OCI-LY1 (cell line): ENCODE results near the gene GRIA1.

Experiments used
- H2AFZ ChIP-seq: fragments of 200-600 bp; sonication (generic), shearing (Covaris generic); 2 replicates; pipeline ENCODE4 v1.6.0; 2014; ENCODE audit warnings: antibody characterized with exemption, mild to moderate bottlenecking, low read length
- H3F3A ChIP-seq: fragments of 200-600 bp; sonication (generic), shearing (Covaris generic); 2 replicates; pipeline ENCODE4 v1.6.0; 2014; ENCODE audit warnings: mild to moderate bottlenecking, antibody characterized with exemption, low read length, moderate library complexity; ENCODE audit not compliant: insufficient read depth
- H3K27ac ChIP-seq: fragments of 200-600 bp; sonication (generic); 2 replicates; pipeline ENCODE4 v1.5.1; 2014; ENCODE audit warnings: low read length, mixed run types, mild to moderate bottlenecking, low read depth; ENCODE audit not compliant: poor library complexity, severe bottlenecking
- H3K27me3 ChIP-seq: fragments of 200-600 bp; sonication (generic); 2 replicates; pipeline ENCODE4 v1.6.0; 2014; ENCODE audit warnings: antibody characterized with exemption, mild to moderate bottlenecking, low read length, moderate library complexity; ENCODE audit not compliant: insufficient read depth
- H3K36me3 ChIP-seq: fragments of 200-600 bp; sonication (generic); 2 replicates; pipeline ENCODE4 v1.6.1; 2014; ENCODE audit warnings: mild to moderate bottlenecking, antibody characterized with exemption, low read length, moderate library complexity, mixed read lengths; ENCODE audit not compliant: insufficient read depth
- H3K4me1 ChIP-seq: fragments of 200-600 bp; sonication (generic); 2 replicates; pipeline ENCODE4 v1.5.1; 2014; ENCODE audit warnings: mild to moderate bottlenecking, low read length, moderate library complexity; ENCODE audit not compliant: insufficient read depth, severe bottlenecking
- H3K4me2 ChIP-seq: fragments of 200-600 bp; sonication (generic), shearing (Covaris generic); 2 replicates; pipeline ENCODE4 v1.6.1; 2014; ENCODE audit warnings: low read length
- H3K4me3 ChIP-seq: fragments of 200-600 bp; sonication (generic); 2 replicates; pipeline ENCODE4 v1.5.1; 2014; ENCODE audit warnings: low read length, low read depth, mild to moderate bottlenecking, mixed read lengths; ENCODE audit not compliant: poor library complexity, severe bottlenecking
- H3K79me2 ChIP-seq: fragments of 200-600 bp; shearing (Covaris generic); 2 replicates; pipeline ENCODE4 v1.6.1; 2016; ENCODE audit warnings: mixed run types, low read length, mixed read lengths; ENCODE audit not compliant: insufficient read depth
- H3K9ac ChIP-seq: fragments of 200-600 bp; sonication (generic), shearing (Covaris generic); 2 replicates; pipeline ENCODE4 v1.6.1; 2014; ENCODE audit warnings: mild to moderate bottlenecking, low read length, mixed read lengths
- H3K9me2 ChIP-seq: fragments of 200-600 bp; sonication (generic), shearing (Covaris generic); 2 replicates; pipeline ENCODE4 v1.6.1; 2014; ENCODE audit warnings: low read depth, mild to moderate bottlenecking, low read length, mixed read lengths
- H3K9me3 ChIP-seq: fragments of 200-600 bp; shearing (Covaris generic); 2 replicates; pipeline ENCODE4 v1.6.1; 2014; ENCODE audit warnings: low read length, mixed read lengths
- H4K20me1 ChIP-seq: fragments of 200-600 bp; sonication (generic), shearing (Covaris generic); 2 replicates; pipeline ENCODE4 v1.6.0; 2016; ENCODE audit warnings: mild to moderate bottlenecking, low read length; ENCODE audit not compliant: insufficient read depth
- EZH2 ChIP-seq: fragments of 200-600 bp; sonication (generic), shearing (Covaris generic); IDR thresholded peaks from 2 replicates; pipeline ENCODE4 v1.8.0; 2017; ENCODE audit warnings: borderline replicate concordance, mixed run types, mild to moderate bottlenecking, antibody characterized with exemption, low read length, moderate library complexity, mixed read lengths
- TF ChIP-seq, protein P1 (sequence below): fragments of 200-600 bp; sonication (generic), shearing (Covaris generic); IDR thresholded peaks from 2 replicates; pipeline ENCODE4 v1.5.1; 2017; ENCODE audit warnings: mild to moderate bottlenecking, antibody characterized with exemption, low read length, moderate library complexity, mixed read lengths

GRIA1 gene

GRCh38 chr5:153483482-153483881 lies 7.0 kb upstream of the GRIA1 start:
- no peaks in the 10 kb centered on the region for H3K9me3 ChIP-seq
- no peak overlapping the region for H3K9ac ChIP-seq
- no peaks in the 10 kb centered on the region for H3K79me2 ChIP-seq
- H3K27ac ChIP-seq: no peak overlapping the region
- H4K20me1 ChIP-seq: no peaks in the 10 kb centered on the region
- no peaks in the 10 kb centered on the region for H3F3A ChIP-seq
- no peak overlapping the region for H3K4me3 ChIP-seq
- TF ChIP-seq, protein P1, sequence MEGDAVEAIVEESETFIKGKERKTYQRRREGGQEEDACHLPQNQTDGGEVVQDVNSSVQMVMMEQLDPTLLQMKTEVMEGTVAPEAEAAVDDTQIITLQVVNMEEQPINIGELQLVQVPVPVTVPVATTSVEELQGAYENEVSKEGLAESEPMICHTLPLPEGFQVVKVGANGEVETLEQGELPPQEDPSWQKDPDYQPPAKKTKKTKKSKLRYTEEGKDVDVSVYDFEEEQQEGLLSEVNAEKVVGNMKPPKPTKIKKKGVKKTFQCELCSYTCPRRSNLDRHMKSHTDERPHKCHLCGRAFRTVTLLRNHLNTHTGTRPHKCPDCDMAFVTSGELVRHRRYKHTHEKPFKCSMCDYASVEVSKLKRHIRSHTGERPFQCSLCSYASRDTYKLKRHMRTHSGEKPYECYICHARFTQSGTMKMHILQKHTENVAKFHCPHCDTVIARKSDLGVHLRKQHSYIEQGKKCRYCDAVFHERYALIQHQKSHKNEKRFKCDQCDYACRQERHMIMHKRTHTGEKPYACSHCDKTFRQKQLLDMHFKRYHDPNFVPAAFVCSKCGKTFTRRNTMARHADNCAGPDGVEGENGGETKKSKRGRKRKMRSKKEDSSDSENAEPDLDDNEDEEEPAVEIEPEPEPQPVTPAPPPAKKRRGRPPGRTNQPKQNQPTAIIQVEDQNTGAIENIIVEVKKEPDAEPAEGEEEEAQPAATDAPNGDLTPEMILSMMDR: no peak
- no peak for TF ChIP-seq EZH2
- H3K9me2 ChIP-seq: no peaks in the 10 kb centered on the region
- no peak overlapping the region for H2AFZ ChIP-seq
- no peak overlapping the region for H3K4me2 ChIP-seq
- no peaks in the 10 kb centered on the region for H3K36me3 ChIP-seq
- H3K27me3 ChIP-seq: no peaks in the 10 kb centered on the region
- H3K4me1 ChIP-seq: no peaks in the 10 kb centered on the region

- no peak overlapping the region for H3K4me2 ChIP-seq
- no peaks in the 10 kb centered on the region for H3K79me2 ChIP-seq
- no peak overlapping the region for H3K4me3 ChIP-seq
- H4K20me1 ChIP-seq: no peaks in the 10 kb centered on the region
- H3K9ac ChIP-seq: no peak overlapping the region
- H3F3A ChIP-seq: no peaks in the 10 kb centered on the region
- no peaks in the 10 kb centered on the region for H3K4me1 ChIP-seq
- H3K9me3 ChIP-seq: no peaks in the 10 kb centered on the region
- H3K27ac ChIP-seq: no peak overlapping the region
- no peak overlapping the region for H2AFZ ChIP-seq
- H3K36me3 ChIP-seq: no peaks in the 10 kb centered on the region
- H3K27me3 ChIP-seq: no peaks in the 10 kb centered on the region
- no peaks in the 10 kb centered on the region for H3K9me2 ChIP-seq
- TF ChIP-seq, protein P1: no peak
- no peak for TF ChIP-seq EZH2
Observed at GRCh38 chr5:153485641-153486040, 4.8 kb upstream of the GRIA1 start.

DNA sequence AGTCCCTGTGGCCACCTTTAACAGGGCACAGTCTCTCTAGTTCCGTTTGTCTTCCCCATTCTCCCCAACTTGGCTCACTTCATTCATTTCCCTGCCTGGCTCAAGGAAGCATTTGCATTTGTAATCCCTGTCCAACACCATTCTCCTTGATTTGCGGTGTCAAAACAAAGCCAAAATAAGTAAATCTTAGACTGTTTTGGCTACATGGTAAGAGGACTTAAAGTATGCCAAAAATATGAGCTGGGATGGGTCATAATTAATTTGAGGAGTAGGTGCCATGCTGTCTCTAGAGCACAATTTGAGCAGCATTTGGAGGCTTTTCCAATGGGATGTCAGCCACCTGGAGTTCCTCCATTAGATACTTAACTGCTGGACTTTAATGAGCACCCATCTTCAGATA lies 3.7 kb upstream of the GRIA1 start:
- Histone ChIP-seq H3K4me2 (no peak overlapping the region), H3K27ac (no peak overlapping the region), H3F3A (no peaks in the 10 kb centered on the region), H3K4me1 (no peaks in the 10 kb centered on the region), H3K79me2 (no peaks in the 10 kb centered on the region), H3K9ac (no peak overlapping the region), H3K9me3 (no peaks in the 10 kb centered on the region), H3K36me3 (no peaks in the 10 kb centered on the region), H3K9me2 (no peaks in the 10 kb centered on the region), H2AFZ (no peak overlapping the region), H4K20me1 (no peaks in the 10 kb centered on the region), H3K4me3 (no peak overlapping the region), H3K27me3 (no peaks in the 10 kb centered on the region)
- TF ChIP-seq EZH2: no peak
- TF ChIP-seq, protein P1: no peak
